Uterus (tissue), 2 donors: ENCODE results near the gene UBAC1.

Experiments used
- POLR2A ChIP-seq, 2 donors: fragments of 450-650 bp; IDR thresholded peaks; one replicate each; pipeline ENCODE4 v1.6.1; 2016; ENCODE audit warnings: antibody characterized with exemption in 2 of 2, mild to moderate bottlenecking in 1 of 2, moderate library complexity in 1 of 2
- TF ChIP-seq, protein P1 (sequence below), 4 experiments: fragments of 200-600 bp in 2 of 4; fragments of 450-650 bp in 2 of 4; sonication (generic) in 2 of 4; IDR thresholded peaks; one replicate each; pipeline ENCODE4 v1.5.1; 2016 to 2019; ENCODE audit warnings: antibody characterized with exemption in 4 of 4, mild to moderate bottlenecking in 2 of 4, moderate library complexity in 1 of 4

DNA sequence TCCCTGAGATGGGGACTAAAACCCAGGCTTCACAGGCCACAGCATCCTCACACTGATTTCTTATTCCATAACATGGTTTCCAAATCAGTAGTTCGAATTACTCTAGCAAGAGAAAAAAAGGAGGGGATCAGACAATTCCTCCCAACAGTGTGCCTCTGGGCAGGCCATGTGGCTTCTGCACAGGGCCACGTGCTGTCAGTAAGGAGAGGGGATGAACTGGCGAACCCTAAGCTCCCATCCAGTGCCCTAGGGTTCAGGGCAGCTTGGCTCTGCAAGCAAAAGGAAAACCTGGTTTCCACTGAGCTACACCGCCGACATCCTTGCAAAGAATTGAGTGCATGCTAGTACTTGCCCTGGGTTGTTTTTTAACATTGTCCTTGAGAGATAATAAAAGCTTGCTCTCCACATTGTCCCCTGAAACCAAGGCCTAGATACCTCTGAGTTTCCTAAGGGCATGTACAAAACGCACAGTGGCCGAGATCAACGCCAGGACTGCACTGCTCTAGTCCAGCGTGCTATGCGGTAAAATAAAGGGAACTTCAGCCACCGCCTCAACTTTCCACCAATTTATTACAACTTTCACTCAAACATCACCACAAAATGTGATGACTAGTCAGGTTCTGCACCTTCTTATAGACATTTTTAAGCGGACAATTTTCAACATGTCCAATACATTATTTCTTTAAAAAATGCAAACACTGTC lies 58.4 kb downstream of the UBAC1 start:
- TF ChIP-seq, protein P1, sequence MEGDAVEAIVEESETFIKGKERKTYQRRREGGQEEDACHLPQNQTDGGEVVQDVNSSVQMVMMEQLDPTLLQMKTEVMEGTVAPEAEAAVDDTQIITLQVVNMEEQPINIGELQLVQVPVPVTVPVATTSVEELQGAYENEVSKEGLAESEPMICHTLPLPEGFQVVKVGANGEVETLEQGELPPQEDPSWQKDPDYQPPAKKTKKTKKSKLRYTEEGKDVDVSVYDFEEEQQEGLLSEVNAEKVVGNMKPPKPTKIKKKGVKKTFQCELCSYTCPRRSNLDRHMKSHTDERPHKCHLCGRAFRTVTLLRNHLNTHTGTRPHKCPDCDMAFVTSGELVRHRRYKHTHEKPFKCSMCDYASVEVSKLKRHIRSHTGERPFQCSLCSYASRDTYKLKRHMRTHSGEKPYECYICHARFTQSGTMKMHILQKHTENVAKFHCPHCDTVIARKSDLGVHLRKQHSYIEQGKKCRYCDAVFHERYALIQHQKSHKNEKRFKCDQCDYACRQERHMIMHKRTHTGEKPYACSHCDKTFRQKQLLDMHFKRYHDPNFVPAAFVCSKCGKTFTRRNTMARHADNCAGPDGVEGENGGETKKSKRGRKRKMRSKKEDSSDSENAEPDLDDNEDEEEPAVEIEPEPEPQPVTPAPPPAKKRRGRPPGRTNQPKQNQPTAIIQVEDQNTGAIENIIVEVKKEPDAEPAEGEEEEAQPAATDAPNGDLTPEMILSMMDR (IDR thresholded peaks at IDR 0.05): no peak
- TF ChIP-seq POLR2A (IDR thresholded peaks at IDR 0.05): no peak
